K562 (cell line): ENCODE results near the gene SLC25A1. TPM values are rescaled to one million over a fixed set of nuclear protein-coding genes. Genes with fewer than 3 reads are reported as not detected.

Source experiments
- ATAC-seq: fragments of 200-7000 bp; cut with Tn5 transposase; 3 replicates; pipeline ENCODE4 v1.9.1; 2020; ENCODE audit warnings: moderate library complexity
- BruUV-seq: library from RNA; stranded (reverse); fragments of 400-500 nt; replicated peaks from 2 replicates; lab custom pipeline; 2021; lab: Mats Ljungman, UMichigan
- CTCF ChIA-PET: fragments of 300-600 bp; formaldehyde crosslinking; extraction: SDS; loops from one replicate; lab custom pipeline; 2021; ENCODE audit warnings: low intra/inter-chr PET ratio; lab: Yijun Ruan, JAX
- POLR2A ChIA-PET: fragments of 300-600, 350-650 bp; sonication (Branson Sonifier 250); formaldehyde crosslinking; extraction: SDS; loops from one replicate; lab custom pipeline; 2021; ENCODE audit warnings: antibody characterized with exemption, inconsistent platforms; lab: Yijun Ruan, JAX
- DNase-seq, 4 experiments: peaks; one replicate each; pipeline versions ENCODE4 v3.0.0 to v3.0.0-alpha.2; 2011 to 2018; ENCODE audit warnings: low spot score in 3 of 4, mixed read lengths in 3 of 4; ENCODE audit errors: extremely low read depth in 1 of 4
- FAIRE-seq: peaks from 2 replicates; lab custom pipeline; 2011; peaks lifted over from hg19 to GRCh38; lab: Jason Lieb, UNC
- H2AFZ ChIP-seq: 2 replicates; pipeline ENCODE4 v1.6.0; 2011; ENCODE audit warnings: low read depth, low read length, control low read depth, inconsistent platforms
- H3K27ac ChIP-seq: fragments of 200-600 bp; 3 replicates; pipeline ENCODE4 v1.8.0; 2011; ENCODE audit warnings: low read depth, mild to moderate bottlenecking, control low read depth, inconsistent platforms, low read length, moderate library complexity, mixed read lengths; ENCODE audit errors: extremely low read depth
- H3K27me3 ChIP-seq, 2 experiments: fragments of 300-600 bp in 1 of 2; 2 replicates in 1 of 2; 3 replicates in 1 of 2; pipeline versions ENCODE4 v1.6.0 to v1.8.0; 2011; ENCODE audit warnings: inconsistent platforms in 2 of 2, low read length in 2 of 2, mild to moderate bottlenecking in 1 of 2, mixed read lengths in 1 of 2, moderate library complexity in 1 of 2; ENCODE audit not compliant: control insufficient read depth in 2 of 2, insufficient read depth in 2 of 2
- H3K36me3 ChIP-seq: fragments of 300-600 bp; 3 replicates; pipeline ENCODE4 v1.8.0; 2011; ENCODE audit warnings: mild to moderate bottlenecking, low read length, inconsistent platforms; ENCODE audit not compliant: control insufficient read depth, insufficient read depth
- H3K4me1 ChIP-seq, 2 experiments: fragments of 200-600 bp in 1 of 2; replicated peaks in 1 of 2; 2 replicates in 1 of 2; 3 replicates in 1 of 2; pipeline versions ENCODE4 v1.5.1 to v1.8.0; 2011; ENCODE audit warnings: inconsistent platforms in 2 of 2, low read length in 2 of 2, mild to moderate bottlenecking in 1 of 2, mixed read lengths in 1 of 2, moderate library complexity in 1 of 2; ENCODE audit not compliant: control insufficient read depth in 2 of 2, insufficient read depth in 2 of 2
- H3K4me2 ChIP-seq: 2 replicates; pipeline ENCODE4 v1.6.1; 2011; ENCODE audit warnings: low read length, control low read depth, inconsistent platforms, mixed read lengths; ENCODE audit not compliant: insufficient read depth
- H3K4me3 ChIP-seq: fragments of 200-600 bp; sonication (generic), shearing (Covaris generic); 2 replicates; pipeline ENCODE4 v1.5.1; 2016; ENCODE audit warnings: control low read depth, inconsistent platforms
- H3K79me2 ChIP-seq: fragments of 200-600 bp; 3 replicates; pipeline ENCODE4 v1.8.0; 2011; ENCODE audit warnings: low read length, inconsistent platforms; ENCODE audit not compliant: control insufficient read depth, insufficient read depth
- H3K9ac ChIP-seq, 2 experiments: 2 replicates each; pipeline versions ENCODE4 v1.6.0 to v1.6.1; 2011; ENCODE audit warnings: low read depth in 2 of 2, low read length in 2 of 2, control low read depth in 1 of 2, inconsistent platforms in 1 of 2, mild to moderate bottlenecking in 1 of 2, mixed read lengths in 1 of 2; ENCODE audit not compliant: insufficient read depth in 1 of 2
- H3K9me1 ChIP-seq: one replicate; pipeline ENCODE4 v1.6.0; 2011; ENCODE audit warnings: inconsistent platforms, mild to moderate bottlenecking, low read length, moderate library complexity; ENCODE audit not compliant: control insufficient read depth, insufficient read depth
- H3K9me3 ChIP-seq: replicated peaks from 2 replicates; pipeline ENCODE4 v1.5.1; 2011; ENCODE audit warnings: low read depth, low read length, inconsistent platforms; ENCODE audit not compliant: control insufficient read depth, insufficient read depth
- H4K20me1 ChIP-seq: replicated peaks from 2 replicates; pipeline ENCODE4 v1.6.1; 2011; ENCODE audit warnings: low read length, inconsistent platforms, mixed read lengths; ENCODE audit not compliant: control insufficient read depth, insufficient read depth
- CBX1 ChIP-seq: sonication (generic); IDR thresholded peaks from 2 replicates; pipeline ENCODE4 v1.6.1; 2016; ENCODE audit warnings: antibody characterized with exemption, low read depth, mild to moderate bottlenecking
- GATAD2A ChIP-seq: fragments of 450-650 bp; IDR thresholded peaks from 2 replicates; pipeline ENCODE4 v1.6.1; 2017
- HNRNPUL1 ChIP-seq: fragments of 200-400 bp; formaldehyde crosslinking; IDR thresholded peaks from 2 replicates; pipeline ENCODE4 v1.6.1; 2017; ENCODE audit warnings: low read length
- KDM5B ChIP-seq: fragments of 200-600 bp; sonication (generic); IDR thresholded peaks from 2 replicates; pipeline ENCODE4 v1.6.1; 2012; ENCODE audit warnings: low read depth, mild to moderate bottlenecking, moderate library complexity, low read length, control low read depth, inconsistent platforms; ENCODE audit not compliant: insufficient replicate concordance
- MTA1 ChIP-seq: fragments of 450-650 bp; IDR thresholded peaks from 2 replicates; pipeline ENCODE4 v1.6.1; 2017; ENCODE audit warnings: borderline replicate concordance
- MYNN ChIP-seq, 2 experiments: sonication (generic); formaldehyde crosslinking in 1 of 2; IDR thresholded peaks; 2 replicates each; pipeline versions ENCODE4 v1.5.0 to v1.6.1; 2016 to 2020; ENCODE audit warnings: antibody characterized with exemption in 1 of 2, missing genetic modification reagents in 1 of 2
- NFXL1 ChIP-seq: fragments of 450-650 bp; formaldehyde crosslinking; IDR thresholded peaks from 2 replicates; pipeline ENCODE4 v1.4.0; 2021; ENCODE audit warnings: mild to moderate bottlenecking
- OTX1 ChIP-seq: fragments of 450-650 bp; formaldehyde crosslinking; IDR thresholded peaks from 2 replicates; pipeline ENCODE4 v1.4.0; 2022; ENCODE audit warnings: mild to moderate bottlenecking
- POLR2B ChIP-seq: fragments of 450-650 bp; IDR thresholded peaks from 2 replicates; pipeline ENCODE4 v1.6.1; 2018; ENCODE audit warnings: low read depth; ENCODE audit not compliant: partially characterized antibody
- PPARD ChIP-seq: fragments of 250-450 bp; sonication (Bioruptor Pico); IDR thresholded peaks from 2 replicates; pipeline ENCODE4 v1.8.0; 2022; ENCODE audit warnings: inconsistent platforms, mild to moderate bottlenecking, moderate library complexity
- ZNF263 ChIP-seq: sonication (generic); formaldehyde crosslinking; IDR thresholded peaks from 2 replicates; pipeline ENCODE4 v1.8.0; 2022; ENCODE audit warnings: mild to moderate bottlenecking, missing genetic modification reagents, borderline replicate concordance
- WGBS: fragments of 100-300 bp; shearing (Covaris generic); methylation state at CpG from one replicate; pipeline ENCODE4 v1.1.6; 2016; ENCODE audit warnings: low coverage, mixed read lengths; ENCODE audit not compliant: insufficient coverage; ENCODE audit errors: missing lambda C conversion rate; 5-methylcytosine and 5-hydroxymethylcytosine counted together
- in situ Hi-C: fragments of 300-500 bp; cut with MboI; formaldehyde crosslinking; loops from 4 replicates; pipeline ENCODE4 v1.15.0; 2018; ENCODE audit warnings: inconsistent platforms, mixed read lengths
- intact Hi-C: fragments of 100-400 bp; cut with micrococcal nuclease; formaldehyde crosslinking; loops from 2 replicates; pipeline ENCODE4 v1.14.2; 2022
- polyA plus RNA-seq, 8 experiments: library from polyadenylated mRNA; depleted of rRNA in 4 of 8; stranded (reverse) in 5 of 8; unstranded in 3 of 8; fragments of >200 nt; fragmentation: Nextera tagmentation in 2 of 8; fragmentation: Illumina TruSeq in 1 of 8; extraction: Ambion mirVana in 2 of 8; extraction: Trizol in 1 of 8; gene quantifications; 2 replicates each; pipeline versions ENCODE4 v1.2.1 to v1.2.3, GENCODE V29; 2011 to 2014; ENCODE audit warnings: inconsistent platforms in 1 of 8, missing spikeins in 1 of 8
- total RNA-seq, 7 experiments: library from RNA; depleted of rRNA in 6 of 7; stranded (reverse); fragments of >200 nt in 6 of 7; fragmentation: Illumina TruSeq in 2 of 7; extraction: Trizol in 2 of 7; gene quantifications; 2 replicates each; pipeline versions ENCODE4 v1.2.1 to v1.2.3, GENCODE V29; 2011 to 2021; ENCODE audit warnings: low replicate concordance in 1 of 7
- TF ChIP-seq, protein P1 (sequence below): fragments of 250-450 bp; sonication (Bioruptor Pico); IDR thresholded peaks from 2 replicates; pipeline ENCODE4 v1.4.0; 2020

SLC25A1 gene
- total and polyA plus RNA-seq, 9 of the 15 experiments (the other 6 are each of a cell fraction or from before 2014, with no cell fraction given): 11.0 to 408 (median 110) TPM

GRCh38 chr22:19173047-19174035 is 5.2 kb downstream of the SLC25A1 start:
- FAIRE-seq (no peak), ATAC-seq (no peak), DNase-seq (peak in 1 of 4 experiments; percentile 75)
- H3K4me1 ChIP-seq: peaks cover 61 to 100% of the 10 kb centered on the region in 2 experiments
- H2AFZ ChIP-seq: no peak overlapping the region
- peaks cover 10 to 15% of the 10 kb centered on the region in 2 experiments; a peak in 4 of 5 replicates for H3K27me3 ChIP-seq
- H3K9me1 ChIP-seq: peaks cover 28% of the 10 kb centered on the region
- BruUV-seq: no TSS peak
- peaks cover 55% of the 10 kb centered on the region for H3K36me3 ChIP-seq
- 50% methylated on average over 19 of the region's 19 CpGs for WGBS
- H3K9me3 ChIP-seq: no peaks in the 10 kb centered on the region
- in situ Hi-C loops (no loop called here), intact Hi-C loops (no loop called here)
- peak overlapping the region; percentile 93 for H3K4me2 ChIP-seq
- H3K79me2 ChIP-seq: peaks cover 81% of the 10 kb centered on the region
- H4K20me1 ChIP-seq: peaks cover 49% of the 10 kb centered on the region
- CTCF ChIA-PET: interaction anchor here (0.6 kb wide), 1 partner anchor 29 kb away, joined by 3 read pairs; the partner anchor contains the start of gene ESS2
- H3K9ac ChIP-seq: peak overlapping the region; percentile 94 to 96
- H3K27ac ChIP-seq: peak overlapping the region; percentile 86
- POLR2A ChIA-PET: interaction anchor here (0.6 to 2.9 kb wide), 36 partner anchors 19 to 760 kb away, joined by 3 to 12 read pairs (median 4); partner anchors contain the start of genes DGCR2, HIRA and MRPL40
- peak overlapping the region; percentile 66 for H3K4me3 ChIP-seq
- peak; percentile 35 for TF ChIP-seq KDM5B
- no peak for TF ChIP-seq POLR2B
- peak; percentile 71; the same call in 1 of the 2 replicates for TF ChIP-seq OTX1 (CRISPR knock-in tag)
- TF ChIP-seq PPARD (CRISPR knock-in tag): no peak
- TF ChIP-seq, protein P1, sequence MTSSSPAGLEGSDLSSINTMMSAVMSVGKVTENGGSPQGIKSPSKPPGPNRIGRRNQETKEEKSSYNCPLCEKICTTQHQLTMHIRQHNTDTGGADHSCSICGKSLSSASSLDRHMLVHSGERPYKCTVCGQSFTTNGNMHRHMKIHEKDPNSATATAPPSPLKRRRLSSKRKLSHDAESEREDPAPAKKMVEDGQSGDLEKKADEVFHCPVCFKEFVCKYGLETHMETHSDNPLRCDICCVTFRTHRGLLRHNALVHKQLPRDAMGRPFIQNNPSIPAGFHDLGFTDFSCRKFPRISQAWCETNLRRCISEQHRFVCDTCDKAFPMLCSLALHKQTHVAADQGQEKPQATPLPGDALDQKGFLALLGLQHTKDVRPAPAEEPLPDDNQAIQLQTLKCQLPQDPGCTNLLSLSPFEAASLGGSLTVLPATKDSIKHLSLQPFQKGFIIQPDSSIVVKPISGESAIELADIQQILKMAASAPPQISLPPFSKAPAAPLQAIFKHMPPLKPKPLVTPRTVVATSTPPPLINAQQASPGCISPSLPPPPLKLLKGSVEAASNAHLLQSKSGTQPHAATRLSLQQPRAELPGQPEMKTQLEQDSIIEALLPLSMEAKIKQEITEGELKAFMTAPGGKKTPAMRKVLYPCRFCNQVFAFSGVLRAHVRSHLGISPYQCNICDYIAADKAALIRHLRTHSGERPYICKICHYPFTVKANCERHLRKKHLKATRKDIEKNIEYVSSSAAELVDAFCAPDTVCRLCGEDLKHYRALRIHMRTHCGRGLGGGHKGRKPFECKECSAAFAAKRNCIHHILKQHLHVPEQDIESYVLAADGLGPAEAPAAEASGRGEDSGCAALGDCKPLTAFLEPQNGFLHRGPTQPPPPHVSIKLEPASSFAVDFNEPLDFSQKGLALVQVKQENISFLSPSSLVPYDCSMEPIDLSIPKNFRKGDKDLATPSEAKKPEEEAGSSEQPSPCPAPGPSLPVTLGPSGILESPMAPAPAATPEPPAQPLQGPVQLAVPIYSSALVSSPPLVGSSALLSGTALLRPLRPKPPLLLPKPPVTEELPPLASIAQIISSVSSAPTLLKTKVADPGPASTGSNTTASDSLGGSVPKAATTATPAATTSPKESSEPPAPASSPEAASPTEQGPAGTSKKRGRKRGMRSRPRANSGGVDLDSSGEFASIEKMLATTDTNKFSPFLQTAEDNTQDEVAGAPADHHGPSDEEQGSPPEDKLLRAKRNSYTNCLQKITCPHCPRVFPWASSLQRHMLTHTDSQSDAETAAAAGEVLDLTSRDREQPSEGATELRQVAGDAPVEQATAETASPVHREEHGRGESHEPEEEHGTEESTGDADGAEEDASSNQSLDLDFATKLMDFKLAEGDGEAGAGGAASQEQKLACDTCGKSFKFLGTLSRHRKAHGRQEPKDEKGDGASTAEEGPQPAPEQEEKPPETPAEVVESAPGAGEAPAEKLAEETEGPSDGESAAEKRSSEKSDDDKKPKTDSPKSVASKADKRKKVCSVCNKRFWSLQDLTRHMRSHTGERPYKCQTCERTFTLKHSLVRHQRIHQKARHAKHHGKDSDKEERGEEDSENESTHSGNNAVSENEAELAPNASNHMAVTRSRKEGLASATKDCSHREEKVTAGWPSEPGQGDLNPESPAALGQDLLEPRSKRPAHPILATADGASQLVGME: peak; percentile 27
- TF ChIP-seq MYNN (IDR thresholded peaks at IDR 0.05): no peak
- TF ChIP-seq MYNN (CRISPR knock-in tag; IDR thresholded peaks at IDR 0.05): no peak
- TF ChIP-seq HNRNPUL1: no peak
- no peak for TF ChIP-seq MTA1
- no peak for TF ChIP-seq ZNF263 (CRISPR knock-in tag)
- no peak for TF ChIP-seq CBX1
- no peak for TF ChIP-seq GATAD2A
- TF ChIP-seq NFXL1: no peak
